OCI-LY7 (cell line): ENCODE results near the gene NSRP1.

Experiments
- EZH2phosphoT487 ChIP-seq: fragments of 200-600 bp; sonication (generic); IDR thresholded peaks from 2 replicates; pipeline ENCODE4 v1.6.1; 2018; ENCODE audit warnings: low read depth, borderline replicate concordance, mild to moderate bottlenecking, mixed run types, antibody characterized with exemption, low read length, moderate library complexity, mixed read lengths
- TF ChIP-seq, protein P1 (sequence below): fragments of 200-600 bp; sonication (generic); conservative IDR thresholded peaks from 2 replicates; pipeline ENCODE4 v1.5.1; 2014; ENCODE audit warnings: mild to moderate bottlenecking, antibody characterized with exemption, low read length, moderate library complexity, mixed read lengths

DNA sequence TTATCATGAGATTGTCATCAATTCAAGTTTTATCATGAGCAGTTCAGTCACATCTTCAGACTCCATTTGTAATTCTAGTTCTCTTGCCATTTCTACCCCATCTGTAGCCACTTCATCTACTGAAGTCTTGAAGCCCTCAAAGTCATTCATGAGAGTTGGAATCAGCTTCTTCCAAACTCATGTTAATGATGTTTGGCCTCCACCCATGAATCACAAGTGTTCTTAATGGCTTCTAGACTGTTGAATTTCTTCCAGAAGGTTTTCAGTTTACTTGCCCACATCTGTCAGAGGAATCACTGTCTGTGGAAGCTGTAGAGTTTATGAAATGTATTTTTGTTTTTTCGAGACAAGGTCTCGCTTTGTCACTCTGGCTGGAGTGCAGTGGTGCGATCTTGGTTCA is 16.0 kb downstream of the NSRP1 start:
- TF ChIP-seq, protein P1, sequence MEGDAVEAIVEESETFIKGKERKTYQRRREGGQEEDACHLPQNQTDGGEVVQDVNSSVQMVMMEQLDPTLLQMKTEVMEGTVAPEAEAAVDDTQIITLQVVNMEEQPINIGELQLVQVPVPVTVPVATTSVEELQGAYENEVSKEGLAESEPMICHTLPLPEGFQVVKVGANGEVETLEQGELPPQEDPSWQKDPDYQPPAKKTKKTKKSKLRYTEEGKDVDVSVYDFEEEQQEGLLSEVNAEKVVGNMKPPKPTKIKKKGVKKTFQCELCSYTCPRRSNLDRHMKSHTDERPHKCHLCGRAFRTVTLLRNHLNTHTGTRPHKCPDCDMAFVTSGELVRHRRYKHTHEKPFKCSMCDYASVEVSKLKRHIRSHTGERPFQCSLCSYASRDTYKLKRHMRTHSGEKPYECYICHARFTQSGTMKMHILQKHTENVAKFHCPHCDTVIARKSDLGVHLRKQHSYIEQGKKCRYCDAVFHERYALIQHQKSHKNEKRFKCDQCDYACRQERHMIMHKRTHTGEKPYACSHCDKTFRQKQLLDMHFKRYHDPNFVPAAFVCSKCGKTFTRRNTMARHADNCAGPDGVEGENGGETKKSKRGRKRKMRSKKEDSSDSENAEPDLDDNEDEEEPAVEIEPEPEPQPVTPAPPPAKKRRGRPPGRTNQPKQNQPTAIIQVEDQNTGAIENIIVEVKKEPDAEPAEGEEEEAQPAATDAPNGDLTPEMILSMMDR, result no peak
- TF ChIP-seq EZH2phosphoT487, result no peak
